Myocyte (in vitro differentiated cells): ENCODE data around the gene HPCAL1. TPM values are rescaled to one million over a fixed set of nuclear protein-coding genes. Genes with fewer than 3 reads are reported as not detected.
"Not testable (repeated sequence)": the region's sequence is repeated elsewhere in the genome, so short reads cannot be mapped to it uniquely, and the experiment has no call there.

ENCODE experiments used
- DNase-seq: peaks from one replicate; pipeline ENCODE4 v3.0.0-alpha.2; 2012; ENCODE audit warnings: low read depth
- total RNA-seq: library from RNA; depleted of rRNA; stranded (reverse); fragments of >200 nt; gene quantifications from 2 replicates; pipeline ENCODE4 v1.2.3, GENCODE V29; 2014

Gene HPCAL1
- total RNA-seq, 1 donor from 2014 or later = 91.6 TPM

DNA sequence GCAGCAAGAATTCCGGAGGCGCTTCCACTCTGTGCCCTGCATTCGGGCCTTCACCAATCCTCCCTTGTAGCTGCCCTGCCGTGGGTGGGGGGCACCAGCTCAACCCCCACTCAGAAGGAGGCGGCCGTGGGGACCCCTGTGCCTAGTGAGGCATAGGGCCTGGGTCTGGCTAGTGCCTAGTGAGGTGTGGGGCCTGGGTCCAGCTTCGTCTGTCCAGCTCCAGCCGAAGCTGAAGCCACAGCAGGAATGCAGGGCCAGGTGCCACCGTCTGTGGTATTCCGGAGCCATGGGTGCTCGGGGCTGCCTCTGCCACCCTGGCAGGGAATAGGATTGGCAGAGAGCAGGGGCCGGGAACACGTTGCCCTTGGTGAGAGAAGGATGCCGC, 133.1 kb downstream of the HPCAL1 start:
- no peak for DNase-seq

- no peak for DNase-seq
These were observed 133.9 kb downstream of the HPCAL1 start for GRCh38 chr2:10436583-10437110.

DNA sequence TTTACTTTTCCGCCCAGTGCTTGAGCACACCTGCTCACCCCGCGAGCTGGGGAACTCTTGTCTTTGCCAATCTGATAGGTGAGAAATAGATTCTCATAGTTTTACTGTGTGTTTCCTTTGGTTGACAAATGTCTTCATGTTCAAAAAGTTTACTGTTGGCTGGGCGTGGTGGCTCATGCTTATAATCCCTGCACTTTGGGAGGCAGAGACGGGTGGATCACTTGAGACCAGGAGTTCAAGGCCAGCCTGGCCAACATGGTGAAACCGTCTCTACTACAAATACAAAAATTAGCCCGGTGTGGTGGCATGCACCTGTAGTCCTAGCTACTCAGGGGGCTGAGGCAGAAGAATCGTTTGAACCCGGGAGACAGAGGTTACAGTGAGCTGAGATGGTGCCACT, 135.1 kb downstream of the HPCAL1 start:
- no peak for DNase-seq

DNA sequence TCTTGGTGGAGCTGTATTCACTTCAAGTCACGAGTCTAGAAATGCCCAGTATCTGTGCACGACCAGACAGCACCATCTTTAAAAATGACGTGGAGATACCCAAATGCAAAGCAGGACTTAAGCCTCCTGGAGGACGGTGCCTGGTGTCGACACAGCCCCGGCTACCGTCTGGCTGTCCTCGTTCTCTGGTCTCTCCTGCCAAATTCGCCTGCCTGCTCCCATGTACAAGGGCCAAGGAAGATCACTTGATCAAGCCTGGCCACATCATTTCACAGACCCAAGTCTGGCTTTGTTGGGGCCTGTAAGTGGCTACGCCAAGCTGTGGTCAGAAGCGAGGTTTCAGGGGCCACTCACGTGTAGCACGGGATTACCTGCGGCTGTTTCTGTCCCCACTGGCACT, 136.0 kb downstream of the HPCAL1 start:
- DNase-seq = no peak

GRCh38 chr2:10439185-10439879, 136.6 kb downstream of the HPCAL1 start:
- no peak for DNase-seq

- no peak for DNase-seq
These were observed 137.3 kb downstream of the HPCAL1 start for GRCh38 chr2:10439971-10440370.

- DNase-seq = no peak
These were observed 138.0 kb downstream of the HPCAL1 start for GRCh38 chr2:10440736-10441135.

DNA sequence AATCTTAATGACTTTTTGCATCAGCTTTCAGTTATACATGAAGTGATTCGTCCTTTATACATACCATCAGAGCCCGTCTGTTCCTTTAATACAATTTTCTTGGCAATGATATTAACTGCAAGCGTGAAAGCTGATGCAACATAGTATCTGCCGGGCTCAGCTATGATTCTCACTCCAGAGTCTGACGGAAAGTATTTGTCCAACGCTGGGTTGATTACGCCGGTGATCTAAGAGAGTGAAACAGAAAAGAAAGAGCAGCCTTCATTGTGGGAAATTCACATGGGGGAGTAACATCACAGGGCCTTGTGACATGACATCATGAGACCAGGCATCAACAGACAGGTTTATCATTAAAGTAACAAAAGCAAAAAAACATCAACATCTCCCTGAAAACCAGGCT, 139.2 kb downstream of the HPCAL1 start:
- no peak for DNase-seq

GRCh38 chr2:10442469-10443126, 139.9 kb downstream of the HPCAL1 start:
- DNase-seq = not testable (repeated sequence)

- DNase-seq = no peak
These were observed 141.8 kb downstream of the HPCAL1 start for GRCh38 chr2:10444463-10444862.

DNA sequence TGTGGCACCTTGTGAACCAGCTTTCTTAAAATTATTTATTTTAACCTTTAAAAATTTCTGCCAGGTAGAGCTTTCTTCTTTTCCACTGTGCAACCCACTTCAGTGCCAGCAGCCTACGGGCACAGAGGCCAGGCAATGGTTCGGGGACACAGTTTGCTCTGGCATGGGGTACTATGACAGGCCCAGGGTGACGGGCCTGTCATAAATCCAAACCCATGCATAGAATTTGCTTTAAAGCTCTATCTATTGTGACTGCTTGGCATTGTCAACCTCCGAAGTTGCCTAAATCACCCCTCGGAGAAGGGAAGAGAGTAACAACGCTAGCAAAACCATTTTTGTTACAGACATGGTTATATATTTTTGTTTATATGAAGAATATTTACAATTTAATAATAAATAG, 143.9 kb downstream of the HPCAL1 start:
- no peak for DNase-seq

DNA sequence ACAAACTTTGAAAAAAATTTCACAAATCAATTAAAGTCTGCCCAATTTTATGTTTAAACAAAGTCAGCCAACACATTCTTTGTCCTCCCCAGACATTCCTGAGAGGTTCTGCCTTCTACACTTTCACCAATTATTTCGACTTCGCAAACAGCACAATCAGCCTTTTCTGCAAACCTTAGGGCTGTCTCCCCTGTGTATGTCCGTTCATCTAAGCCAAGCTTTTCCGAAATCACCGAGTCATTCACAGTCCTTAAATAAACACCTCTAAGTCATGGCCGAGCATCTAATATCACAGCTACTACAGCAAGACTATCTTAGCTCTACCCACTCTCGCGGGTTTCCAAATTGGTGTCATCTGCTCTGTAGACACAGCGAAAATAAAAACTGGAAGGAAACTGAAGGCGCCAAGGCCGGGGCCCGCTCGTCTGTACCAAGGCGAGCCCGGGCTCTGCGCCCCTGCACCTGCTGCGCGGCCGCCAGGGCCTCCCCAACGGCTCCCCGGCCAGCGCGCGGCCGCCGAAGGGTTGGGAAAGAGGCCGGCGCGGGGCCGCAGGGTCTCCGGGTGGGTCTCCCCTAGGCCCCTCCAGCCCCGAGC, 144.7 kb downstream of the HPCAL1 start:
- peak; percentile 68 for DNase-seq

- DNase-seq = peak; percentile 95
These were observed 145.3 kb downstream of the HPCAL1 start, which contains the start of gene ODC1 for GRCh38 chr2:10447895-10448575. ODC1 (minus strand) TSS chr2:10448327; CDS start chr2:10445032, 3,295 bp downstream.

- DNase-seq = peak; percentile 93
These were observed 146.1 kb downstream of the HPCAL1 start for GRCh38 chr2:10448576-10449485.

- DNase-seq = no peak
These were observed 146.8 kb downstream of the HPCAL1 start for GRCh38 chr2:10449486-10449831.

DNA sequence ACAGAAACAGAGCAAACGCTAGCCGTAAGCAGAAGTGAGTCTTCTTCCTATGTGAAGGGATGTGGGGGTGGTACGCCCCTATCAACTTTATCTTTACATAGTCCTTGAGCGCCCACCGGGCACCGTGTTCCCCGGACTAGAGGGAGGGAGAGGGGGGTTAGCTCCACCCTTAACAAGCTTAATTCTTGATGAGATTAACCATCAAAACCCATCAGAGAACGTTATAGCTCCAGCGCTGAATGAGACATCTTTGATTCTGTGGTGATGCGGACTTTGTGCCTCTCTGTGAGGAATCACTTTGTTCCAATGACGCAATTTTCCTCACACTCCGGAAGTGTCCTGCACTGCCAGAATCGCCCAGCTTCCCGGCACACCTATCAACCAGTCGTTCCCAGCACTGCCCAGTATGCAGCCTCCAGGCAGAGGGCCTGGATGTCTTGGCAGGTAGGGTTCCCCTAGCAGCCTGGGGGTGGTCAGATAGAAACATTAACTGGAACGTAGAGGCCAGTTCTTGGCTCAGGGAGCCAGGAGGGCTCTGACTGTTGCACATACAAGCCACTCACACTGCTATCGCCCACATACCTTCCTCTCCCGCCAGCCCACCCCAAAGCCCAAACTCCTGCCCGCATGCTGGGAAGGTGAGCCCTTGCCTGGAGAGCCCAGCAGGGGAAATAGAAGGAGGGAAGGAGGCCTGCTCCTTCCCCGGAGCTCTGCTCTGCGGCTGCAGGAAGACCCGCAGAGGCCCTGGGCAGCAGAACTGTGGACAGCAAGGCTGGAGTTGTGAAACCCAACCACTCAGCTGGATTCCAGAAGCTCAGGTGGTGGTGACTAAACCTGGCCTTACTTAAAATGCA, 147.4 kb downstream of the HPCAL1 start:
- no peak for DNase-seq

DNA sequence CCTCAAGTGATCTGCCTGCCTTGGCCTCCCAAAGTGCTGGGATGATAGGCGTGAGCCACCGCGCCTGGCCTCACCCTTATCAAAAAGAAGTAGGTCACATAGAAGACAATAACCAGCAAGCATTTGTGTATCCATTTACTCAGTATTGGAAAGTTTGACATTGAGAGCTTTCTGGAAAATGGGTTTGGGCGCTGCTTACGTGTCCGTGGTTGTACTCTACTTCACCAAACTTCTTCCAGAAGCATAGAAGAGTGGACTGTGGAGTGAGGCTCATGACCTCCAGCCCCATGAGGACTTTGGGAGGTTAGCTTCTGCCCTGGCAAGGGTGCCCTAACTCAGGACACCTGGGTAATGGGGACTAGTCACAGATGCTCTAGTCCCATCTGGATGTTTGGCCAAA, 149.1 kb downstream of the HPCAL1 start:
- no peak for DNase-seq

GRCh38 chr2:10452312-10452711, 149.6 kb downstream of the HPCAL1 start:
- DNase-seq = no peak

DNA sequence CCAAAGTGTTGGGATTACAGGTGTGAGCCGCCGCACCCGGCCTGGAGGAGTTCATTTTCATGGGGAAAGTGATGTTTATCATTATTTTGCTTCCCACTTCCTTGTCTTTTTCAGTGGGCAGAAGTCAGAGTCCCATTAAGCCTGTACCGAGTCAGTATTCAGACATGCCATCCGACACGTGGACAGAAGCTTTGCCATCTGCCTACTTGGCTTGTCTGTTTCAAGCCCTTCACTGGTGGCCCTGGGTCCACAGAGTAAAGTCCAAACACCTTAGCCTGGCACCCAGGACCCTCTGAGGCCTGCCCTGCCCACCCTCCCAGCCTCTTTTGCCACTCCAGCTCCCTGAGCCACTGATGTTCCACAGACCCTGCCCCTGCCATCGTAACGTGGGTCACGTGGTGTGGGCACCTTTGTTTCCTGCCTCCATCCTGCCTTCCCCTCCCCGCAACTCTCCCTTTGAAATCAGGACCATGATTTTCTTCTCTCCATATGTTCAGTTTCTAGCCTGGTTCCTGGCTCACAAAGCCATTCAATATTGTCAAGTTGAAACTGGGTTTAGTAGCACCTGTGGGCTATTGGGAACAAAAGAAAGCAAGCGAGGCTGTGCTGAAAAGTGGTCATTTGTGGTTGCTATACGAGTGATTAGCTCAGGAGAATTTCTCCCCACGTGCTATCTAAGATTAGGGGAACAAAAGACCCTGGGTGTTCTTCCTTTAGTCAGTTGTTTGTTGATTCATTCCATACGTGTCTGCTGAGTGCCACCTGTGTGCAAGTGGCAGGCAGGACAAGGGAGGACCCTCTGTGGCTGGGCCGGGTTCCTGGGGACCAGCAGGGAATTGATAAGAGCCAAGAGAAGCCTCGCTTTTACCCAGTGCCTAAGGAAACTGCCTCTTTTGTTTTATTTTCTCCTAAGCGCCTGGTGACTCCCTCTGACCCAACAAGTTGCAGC, 150.5 kb downstream of the HPCAL1 start:
- no peak for DNase-seq
